NT2/D1 (cell line): ENCODE results near the gene ASF1A.

Source experiments
- DNase-seq: peaks from one replicate; pipeline ENCODE4 v3.0.0-alpha.2; 2011; ENCODE audit warnings: low read depth, low spot score
- H3K27me3 ChIP-seq: 2 replicates; pipeline ENCODE4 v1.6.0; 2011; ENCODE audit warnings: mild to moderate bottlenecking; ENCODE audit not compliant: insufficient read length, insufficient read depth
- H3K36me3 ChIP-seq: 2 replicates; pipeline ENCODE4 v1.6.1; 2011; ENCODE audit warnings: mild to moderate bottlenecking, low read length, mixed read lengths; ENCODE audit not compliant: insufficient read depth, insufficient read length
- H3K4me1 ChIP-seq: 2 replicates; pipeline ENCODE4 v1.5.1; 2011; ENCODE audit not compliant: insufficient read depth, insufficient read length
- H3K4me3 ChIP-seq: 2 replicates; pipeline ENCODE4 v1.5.1; 2011; ENCODE audit warnings: low read depth; ENCODE audit not compliant: insufficient read length
- H3K9ac ChIP-seq: 2 replicates; pipeline ENCODE4 v1.6.0; 2011; ENCODE audit warnings: low read depth; ENCODE audit not compliant: insufficient read length
- H3K9me3 ChIP-seq: 2 replicates; pipeline ENCODE4 v1.5.1; 2011; ENCODE audit warnings: mild to moderate bottlenecking, low read length; ENCODE audit not compliant: insufficient read depth
- SUZ12 ChIP-seq: IDR thresholded peaks from 2 replicates; pipeline ENCODE4 v1.6.1; 2011; ENCODE audit not compliant: insufficient read length, insufficient read depth; ENCODE audit errors: extremely low read depth
- YY1 ChIP-seq: IDR thresholded peaks from 2 replicates; pipeline ENCODE4 v1.6.1; 2011; ENCODE audit not compliant: insufficient read length, insufficient read depth
- ZNF274 ChIP-seq: IDR thresholded peaks from 2 replicates; pipeline ENCODE4 v1.6.1; 2011; ENCODE audit warnings: mild to moderate bottlenecking, low read depth, low read length

Gene ASF1A

DNA sequence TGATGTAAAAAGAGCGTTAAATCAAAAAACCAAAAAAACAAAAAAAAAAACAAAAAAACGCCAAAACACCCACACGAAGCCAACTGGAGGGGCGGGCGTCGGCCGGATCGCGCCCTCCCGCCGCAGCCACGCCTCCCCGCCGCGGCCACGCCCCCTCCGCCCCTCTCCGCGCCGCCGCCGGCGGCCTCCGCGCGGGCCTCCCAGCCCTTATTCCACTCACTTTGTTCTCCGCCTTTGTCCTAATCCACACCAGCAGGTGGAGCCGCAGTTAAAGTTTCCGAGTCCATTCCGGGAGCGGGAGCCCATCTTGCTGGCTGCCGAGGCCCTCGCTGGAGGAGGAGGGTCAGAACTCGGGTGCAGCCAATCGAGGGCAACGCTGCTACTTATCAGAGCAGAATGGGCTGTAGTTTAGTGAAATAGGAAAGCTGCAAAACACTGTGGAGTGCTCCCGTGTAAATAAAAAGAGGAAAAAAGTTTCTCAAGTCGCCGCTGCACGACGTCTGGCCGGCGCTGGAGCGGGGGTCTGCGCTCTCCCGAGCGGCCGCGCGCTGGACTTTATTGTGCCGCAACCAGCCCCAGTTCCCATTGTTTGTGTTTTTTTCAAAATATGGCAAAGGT lies at the start of gene ASF1A:
ASF1A (plus strand) TSS at position 346 of the 618 bp plus-strand sequence; CDS start at position 608, 262 bp downstream.
- no peaks in the 10 kb centered on the region for H3K4me1 ChIP-seq
- TF ChIP-seq YY1 (no peak), ZNF274 (no peak), SUZ12 (no peak)
- no peaks in the 10 kb centered on the region for H3K27me3 ChIP-seq
- H3K9me3 ChIP-seq: no peaks in the 10 kb centered on the region
- H3K4me3 ChIP-seq: peak within 1 kb of the TSS; percentile 88
- H3K9ac ChIP-seq: peak within 1 kb of the TSS; percentile 93
- peak; percentile 75 for DNase-seq
- peaks cover 3% of the 10 kb centered on the region for H3K36me3 ChIP-seq

DNA sequence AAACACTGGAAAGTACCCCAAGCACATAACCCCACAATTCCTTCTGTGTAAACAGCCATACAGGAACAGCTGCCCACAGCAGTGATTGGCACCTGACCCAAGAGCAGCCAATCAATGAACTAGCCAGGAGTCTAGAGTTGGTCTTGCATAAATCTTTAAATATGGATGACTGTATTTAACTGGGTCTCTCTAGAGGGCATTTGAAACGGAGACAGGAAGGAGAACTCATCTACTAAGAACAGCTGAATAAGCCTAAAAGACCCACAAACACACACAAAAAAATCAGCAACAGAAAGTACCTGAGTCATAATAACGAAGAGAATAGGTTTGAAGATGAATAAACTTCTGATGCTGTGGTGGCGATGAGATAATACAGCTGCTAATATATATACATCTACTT lies 49.0 kb upstream of the ASF1A start:
- no peaks in the 10 kb centered on the region for H3K9me3 ChIP-seq
- no peaks in the 10 kb centered on the region for H3K27me3 ChIP-seq
- TF ChIP-seq ZNF274 (no peak), YY1 (no peak), SUZ12 (no peak)
- no peak for DNase-seq
- no peaks in the 10 kb centered on the region for H3K4me1 ChIP-seq
- no peaks in the 10 kb centered on the region for H3K36me3 ChIP-seq
- no peak overlapping the region for H3K4me3 ChIP-seq
- no peak overlapping the region for H3K9ac ChIP-seq

DNA sequence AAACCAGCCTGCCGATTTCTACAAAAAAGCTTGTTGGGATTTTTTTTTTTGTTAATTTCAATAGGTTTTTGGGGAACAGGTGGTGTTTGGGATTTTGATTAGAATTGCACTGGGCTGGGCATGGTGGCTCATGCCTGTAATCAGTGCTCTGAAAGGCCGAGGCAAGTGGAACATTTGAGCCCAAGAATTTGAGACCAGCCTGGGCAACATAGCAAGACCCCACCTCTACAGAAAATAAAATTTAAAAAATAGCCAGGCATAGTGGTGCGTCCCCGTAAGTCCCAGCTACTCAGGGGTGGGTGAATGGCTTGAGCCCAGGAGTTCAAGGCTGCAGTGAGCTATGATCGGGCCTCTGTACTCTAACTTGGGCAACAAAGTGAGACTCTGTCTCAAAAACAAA lies 40.5 kb upstream of the ASF1A start:
- no peak overlapping the region for H3K4me3 ChIP-seq
- no peaks in the 10 kb centered on the region for H3K4me1 ChIP-seq
- DNase-seq: no peak
- H3K9me3 ChIP-seq: no peaks in the 10 kb centered on the region
- no peaks in the 10 kb centered on the region for H3K36me3 ChIP-seq
- no peak overlapping the region for H3K9ac ChIP-seq
- TF ChIP-seq ZNF274: no peak
- H3K27me3 ChIP-seq: no peaks in the 10 kb centered on the region

DNA sequence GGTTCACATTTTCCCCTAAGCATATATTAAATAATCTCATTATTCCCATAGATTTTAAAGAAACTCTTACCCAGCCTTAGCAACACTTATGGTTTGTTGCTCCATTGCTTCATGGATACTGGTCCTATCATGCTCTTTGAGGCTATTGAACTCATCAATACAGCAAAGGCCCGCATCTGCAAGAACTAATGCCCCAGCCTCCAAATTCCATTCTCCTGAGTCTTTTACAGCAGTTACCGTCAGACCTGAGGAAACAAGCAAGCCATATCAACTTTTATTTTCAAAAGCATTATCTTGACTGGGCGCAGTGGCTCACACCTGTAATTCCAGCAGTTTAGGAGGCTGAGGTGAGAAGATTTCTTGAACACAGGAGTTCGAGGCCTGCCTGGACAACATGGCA lies 37.7 kb upstream of the ASF1A start:
- Histone ChIP-seq H3K4me1 (no peaks in the 10 kb centered on the region), H3K27me3 (no peaks in the 10 kb centered on the region), H3K9ac (no peak overlapping the region), H3K9me3 (no peaks in the 10 kb centered on the region), H3K36me3 (no peaks in the 10 kb centered on the region), H3K4me3 (no peak overlapping the region)
- TF ChIP-seq SUZ12 (no peak), ZNF274 (no peak), YY1 (no peak)
- DNase-seq: no peak

DNA sequence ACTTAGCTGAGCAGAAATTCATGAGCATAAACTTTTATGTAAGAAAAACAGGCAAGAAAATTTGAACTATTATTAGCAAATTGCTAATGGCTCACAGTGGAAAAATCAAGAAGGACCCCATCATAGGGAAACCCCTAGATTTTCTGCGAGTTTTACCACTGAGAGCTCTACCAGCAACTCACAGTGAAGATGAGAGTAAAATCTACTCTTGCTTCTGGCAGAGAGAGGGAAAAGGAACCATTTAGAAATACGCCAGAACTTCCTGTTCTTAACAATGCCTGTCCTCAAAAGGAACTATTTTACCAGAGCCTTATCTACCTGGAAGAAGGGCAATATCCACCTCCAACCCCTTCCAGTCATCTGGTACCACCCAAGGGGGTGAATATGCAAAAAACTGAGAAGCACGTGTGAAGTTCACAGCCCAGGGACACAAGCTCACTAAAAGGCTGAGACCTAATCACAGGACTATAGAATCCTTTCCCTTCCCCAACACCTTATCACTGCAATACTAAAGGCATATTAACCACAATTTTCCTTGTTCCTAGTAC lies 34.4 kb upstream of the ASF1A start:
- Histone ChIP-seq H3K9me3 (no peaks in the 10 kb centered on the region), H3K9ac (no peak overlapping the region), H3K36me3 (no peaks in the 10 kb centered on the region), H3K27me3 (no peaks in the 10 kb centered on the region), H3K4me1 (no peaks in the 10 kb centered on the region), H3K4me3 (no peak overlapping the region)
- no peak for DNase-seq
- no peak for TF ChIP-seq SUZ12
- TF ChIP-seq ZNF274: no peak
- no peak for TF ChIP-seq YY1

DNA sequence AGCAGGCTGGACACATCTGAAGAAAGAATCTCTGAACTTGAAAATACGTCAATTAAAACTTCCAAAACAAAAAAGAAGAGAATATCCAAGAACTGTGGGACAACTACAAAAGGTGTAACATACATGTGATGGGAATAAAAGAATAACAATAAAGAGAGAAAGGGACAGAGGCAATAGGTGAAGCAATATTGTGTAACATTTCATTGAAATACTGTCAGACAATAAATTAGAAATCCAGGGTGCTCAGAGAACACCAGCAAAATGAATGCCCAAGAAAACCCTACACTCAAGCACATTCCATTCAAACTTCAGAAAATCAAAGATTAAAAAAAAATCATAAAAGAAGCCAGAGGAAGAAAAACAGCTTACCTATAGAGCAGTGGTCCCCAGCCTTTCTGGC lies 33.6 kb upstream of the ASF1A start:
- TF ChIP-seq YY1: no peak
- TF ChIP-seq ZNF274: no peak
- TF ChIP-seq SUZ12: no peak

DNA sequence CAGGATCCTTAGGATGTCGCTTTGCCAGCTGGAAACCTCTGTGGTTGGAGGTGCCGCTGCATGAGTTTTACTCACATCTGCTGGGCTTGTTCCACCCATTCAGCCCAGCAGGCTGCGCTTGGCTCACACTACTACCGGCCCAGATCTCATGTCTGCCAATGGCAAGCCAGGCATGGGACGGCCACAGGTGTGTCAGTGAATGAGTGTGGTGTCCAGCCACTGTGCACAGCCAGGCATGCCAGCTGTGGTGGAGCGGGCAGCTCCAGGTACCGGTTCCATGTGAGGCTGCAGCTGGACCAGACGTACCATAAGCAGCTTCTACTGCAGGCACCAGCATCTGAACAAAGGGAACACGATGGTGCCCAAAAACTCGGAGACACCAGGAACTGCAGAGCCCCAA lies 33.1 kb upstream of the ASF1A start:
- Histone ChIP-seq H3K4me3 (no peak overlapping the region), H3K36me3 (no peaks in the 10 kb centered on the region), H3K4me1 (no peaks in the 10 kb centered on the region), H3K9ac (no peak overlapping the region), H3K27me3 (no peaks in the 10 kb centered on the region), H3K9me3 (no peaks in the 10 kb centered on the region)
- TF ChIP-seq ZNF274 (no peak), SUZ12 (no peak), YY1 (no peak)
- no peak for DNase-seq

More for the DNA sequence above, 33.6 kb upstream of the ASF1A start:
- no peak overlapping the region for H3K4me3 ChIP-seq
- no peaks in the 10 kb centered on the region for H3K4me1 ChIP-seq
- H3K27me3 ChIP-seq: no peaks in the 10 kb centered on the region
- H3K36me3 ChIP-seq: no peaks in the 10 kb centered on the region
- DNase-seq: no peak
- no peaks in the 10 kb centered on the region for H3K9me3 ChIP-seq
- H3K9ac ChIP-seq: no peak overlapping the region
